Esophagus muscularis mucosa (tissue), 4 donors: ENCODE measurements around the gene OTP.

Experiments used
- CTCF ChIP-seq, 3 experiments: fragments of 200-600 bp in 2 of 3; fragments of 450-650 bp in 1 of 3; sonication (generic) in 2 of 3; IDR thresholded peaks; one replicate each; pipeline ENCODE4 v1.5.1; 2017 to 2019; ENCODE audit warnings: antibody characterized with exemption in 3 of 3, mild to moderate bottlenecking in 2 of 3, moderate library complexity in 1 of 3
- EP300 ChIP-seq: sonication (generic); formaldehyde crosslinking; IDR thresholded peaks from one replicate; pipeline ENCODE4 v1.6.1; 2017; ENCODE audit warnings: antibody characterized with exemption
- POLR2A ChIP-seq: fragments of 450-650 bp; IDR thresholded peaks from one replicate; pipeline ENCODE4 v1.6.1; 2017; ENCODE audit warnings: antibody characterized with exemption, moderate library complexity, mild to moderate bottlenecking, low read depth

GRCh38 chr5:77643654-77644370 lies 5.3 kb upstream of the OTP start:
- TF ChIP-seq CTCF (IDR thresholded peaks at IDR 0.05) (no peak), POLR2A (no peak), EP300 (no peak)
